NCI-H774 (cell line): ENCODE data around the gene PHF21A.
A peak's percentile ranks its signal among the peaks of the same experiment; 100 is the strongest.
"Not testable (repeated sequence)": the region's sequence is repeated elsewhere in the genome, so short reads cannot be mapped to it uniquely, and the experiment has no call there.

Experiments used
- DNase-seq: peaks from one replicate; lab custom pipeline; 2025; lab: John Stamatoyannopoulos, UW

PHF21A gene

GRCh38 chr11:45902452-45903380 is 218.5 kb downstream of the PHF21A start:
- no peak for DNase-seq

DNA sequence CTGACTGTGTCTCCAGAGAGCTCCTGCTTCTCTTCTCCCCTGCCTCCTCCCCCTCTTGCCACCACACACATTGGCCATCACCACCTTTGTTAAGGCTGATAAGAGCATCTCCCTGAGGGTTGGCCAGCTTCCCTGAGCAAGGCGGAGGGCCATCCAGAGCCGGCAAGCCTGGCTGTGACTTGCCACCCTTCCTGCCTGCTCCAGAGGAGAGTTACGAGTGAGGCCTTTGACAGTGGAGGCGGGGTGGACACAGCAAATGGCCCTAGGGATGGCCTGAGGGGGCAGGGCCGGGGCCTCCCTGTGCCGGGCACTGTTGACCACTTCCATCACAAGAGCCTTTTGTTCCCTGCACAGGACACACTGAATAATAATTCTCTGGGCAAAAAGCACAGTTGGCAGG is 219.6 kb downstream of the PHF21A start:
- no peak for DNase-seq

DNA sequence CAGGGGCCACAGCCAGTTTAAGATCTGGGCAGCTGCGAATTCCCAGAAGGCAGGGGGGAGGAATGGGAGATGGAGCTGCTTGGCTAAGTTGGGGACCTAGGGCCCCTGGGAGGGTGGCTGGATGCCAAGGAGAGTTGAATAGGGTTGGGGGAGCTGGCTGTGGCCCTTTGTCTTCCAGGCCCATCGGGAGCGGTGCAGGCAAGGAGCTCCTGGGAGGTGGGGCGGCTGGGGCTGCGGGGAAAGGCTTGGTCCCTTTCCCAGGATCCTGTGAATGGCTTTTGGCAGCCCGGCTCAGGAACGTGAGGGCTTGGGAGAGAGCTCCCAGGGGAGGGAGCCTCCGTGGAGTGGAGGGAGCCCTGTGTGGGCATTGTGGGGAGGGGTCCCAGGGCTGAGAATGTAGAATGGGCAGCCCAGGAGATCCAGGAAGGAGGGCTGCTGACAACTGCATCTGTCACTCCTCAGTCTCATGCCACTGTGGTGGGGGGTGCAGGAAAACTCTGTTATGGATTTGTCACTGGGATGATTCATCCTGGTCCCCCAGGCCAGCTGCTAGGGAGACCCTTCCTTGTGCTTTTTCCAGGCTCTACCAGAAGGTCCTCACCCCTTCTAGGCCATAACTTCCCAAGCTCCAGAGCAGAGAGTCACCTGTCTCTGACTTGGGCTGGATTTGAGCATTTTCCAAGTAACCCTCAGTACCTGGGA is 220.2 kb downstream of the PHF21A start:
- DNase-seq = no peak

GRCh38 chr11:45900175-45900800 is 221.0 kb downstream of the PHF21A start:
- DNase-seq = not testable (repeated sequence)

DNA sequence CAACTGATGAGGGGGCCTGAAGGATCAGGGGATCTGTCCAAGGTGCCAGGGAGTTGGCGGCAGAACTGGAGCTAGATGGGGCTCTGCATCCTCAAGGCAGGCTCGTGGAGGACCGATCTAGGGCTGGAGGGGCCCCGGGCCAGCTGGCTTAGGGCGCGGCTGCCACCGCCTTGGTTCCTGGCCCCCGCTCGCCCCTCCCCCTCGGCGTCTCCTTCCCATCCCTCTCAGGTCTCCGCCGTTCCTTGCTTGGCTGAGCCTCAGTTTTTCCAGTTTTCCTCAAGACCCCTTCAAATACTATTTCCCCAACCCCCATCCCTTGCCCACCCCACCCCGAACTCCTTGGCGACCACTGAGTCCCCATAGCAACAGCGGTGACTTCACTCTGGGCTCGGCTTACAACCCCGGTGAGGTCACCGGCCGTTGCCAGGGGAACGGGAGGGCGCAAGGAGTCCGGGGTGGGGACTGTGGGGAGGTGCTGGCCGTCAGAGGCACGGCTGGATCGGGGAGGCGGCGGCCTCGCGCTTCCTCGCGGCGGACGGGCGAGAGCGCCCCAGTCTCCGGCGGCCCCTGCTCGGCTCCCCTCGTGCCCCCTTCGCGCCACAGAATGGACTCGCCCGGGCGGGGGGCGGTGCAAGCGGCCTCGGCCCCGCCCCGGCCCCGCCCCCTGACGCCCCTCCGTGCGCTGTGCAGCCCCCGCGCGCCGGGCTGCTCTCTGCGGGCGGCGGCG is 221.6 kb downstream of the PHF21A start:
- peak; percentile 89 for DNase-seq

GRCh38 chr11:45899086-45899447 is 222.2 kb downstream of the PHF21A start:
- no peak for DNase-seq

DNA sequence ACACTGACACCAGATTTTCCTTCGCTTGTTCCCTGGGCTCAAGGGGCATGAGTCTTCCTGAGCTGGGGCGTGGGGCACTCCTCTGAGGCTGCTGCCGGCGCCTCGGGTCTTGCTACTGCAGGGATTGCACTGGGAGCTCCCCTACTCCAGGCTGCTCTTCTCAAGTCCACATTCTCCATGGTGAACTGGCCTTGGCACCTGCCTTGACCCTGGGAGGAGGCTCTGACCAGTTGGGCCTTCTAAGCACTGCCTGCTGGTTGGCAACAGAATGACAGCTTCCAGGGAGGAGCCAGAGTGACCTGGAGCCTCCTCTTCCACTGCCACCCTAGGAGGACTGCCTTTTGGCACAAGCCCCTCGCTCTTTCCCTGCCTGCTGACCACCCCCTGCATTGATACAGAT is 223.7 kb downstream of the PHF21A start:
- DNase-seq = no peak

GRCh38 chr11:45896422-45896984 is 224.8 kb downstream of the PHF21A start:
- DNase-seq = peak; percentile 75

GRCh38 chr11:45895553-45896259 is 225.5 kb downstream of the PHF21A start:
- no peak for DNase-seq

- DNase-seq = no peak
These were observed 226.6 kb downstream of the PHF21A start for GRCh38 chr11:45894555-45895247.

DNA sequence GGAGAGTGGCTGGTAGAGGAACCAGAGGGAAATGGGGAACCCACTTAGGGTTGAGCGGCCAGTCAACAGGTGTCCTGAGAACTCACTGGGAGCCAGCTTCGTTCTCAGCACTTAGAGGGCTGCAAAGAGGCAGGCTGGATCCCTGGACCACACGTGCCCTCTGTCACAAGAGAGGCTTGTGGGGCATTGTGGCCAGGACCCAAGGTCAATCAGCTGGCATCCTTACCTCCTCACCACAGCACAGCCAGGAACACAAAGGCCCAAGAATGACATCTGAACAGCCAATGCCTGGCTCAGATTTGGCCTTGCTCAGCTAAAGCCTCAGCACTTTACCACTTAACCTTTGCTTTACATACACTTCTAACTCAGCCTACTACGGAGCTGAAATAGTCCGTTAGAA is 228.4 kb downstream of the PHF21A start:
- no peak for DNase-seq

DNA sequence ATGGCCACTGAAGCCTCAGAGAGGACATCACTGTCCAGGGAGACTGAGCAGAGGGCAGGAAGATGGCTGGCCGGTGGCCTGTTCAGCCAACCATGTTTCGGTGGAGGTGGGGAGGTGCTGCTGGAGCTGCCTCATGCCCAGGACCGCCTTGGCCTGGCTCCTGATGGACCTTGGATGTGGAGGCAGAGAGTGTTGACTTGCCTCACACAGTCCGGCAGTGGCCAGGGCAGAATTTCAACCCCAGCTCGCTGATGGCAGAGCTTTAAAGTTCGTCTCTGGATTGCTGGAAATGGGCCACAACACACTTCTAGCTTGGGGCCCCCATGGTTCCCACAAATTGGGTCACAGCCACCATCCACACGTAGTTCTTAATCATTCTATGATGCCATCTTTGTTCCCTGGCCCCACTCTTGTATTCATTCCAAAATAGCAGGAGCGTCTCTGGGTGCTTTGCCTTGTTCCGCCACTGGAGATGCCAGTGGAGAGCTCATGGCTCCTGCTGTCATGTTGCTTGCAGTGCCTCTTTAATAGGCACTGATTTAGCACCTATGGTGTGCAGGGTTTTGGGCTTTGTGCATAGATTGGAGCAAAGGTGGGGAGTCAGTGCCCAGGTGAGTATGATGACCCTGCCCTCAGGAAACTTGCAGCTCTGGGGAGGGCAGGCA is 230.2 kb downstream of the PHF21A start:
- DNase-seq = no peak

GRCh38 chr11:45889966-45890365 is 231.3 kb downstream of the PHF21A start:
- DNase-seq = no peak

- DNase-seq = no peak
These were observed 231.7 kb downstream of the PHF21A start for GRCh38 chr11:45889555-45889954.

DNA sequence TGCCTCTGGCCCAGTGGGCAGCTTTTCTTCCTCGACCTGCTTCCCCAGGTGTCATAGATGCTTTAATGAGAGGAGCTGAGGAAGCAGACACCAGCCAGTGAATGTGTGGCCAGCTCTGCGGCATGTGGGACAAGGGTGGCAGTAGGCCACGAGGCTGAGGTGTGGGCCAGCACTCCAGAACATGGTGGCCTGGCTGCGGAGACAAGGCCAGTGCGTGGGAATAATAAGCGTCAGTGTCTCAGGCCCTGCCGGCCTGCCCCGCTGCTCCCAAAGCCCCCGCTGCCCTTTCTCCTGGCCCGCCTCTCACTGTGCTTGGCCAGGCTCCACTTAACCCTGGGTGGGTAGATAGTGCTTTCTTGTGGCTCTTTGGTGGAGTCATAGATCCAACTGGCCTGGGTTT is 233.7 kb downstream of the PHF21A start:
- no peak for DNase-seq

DNA sequence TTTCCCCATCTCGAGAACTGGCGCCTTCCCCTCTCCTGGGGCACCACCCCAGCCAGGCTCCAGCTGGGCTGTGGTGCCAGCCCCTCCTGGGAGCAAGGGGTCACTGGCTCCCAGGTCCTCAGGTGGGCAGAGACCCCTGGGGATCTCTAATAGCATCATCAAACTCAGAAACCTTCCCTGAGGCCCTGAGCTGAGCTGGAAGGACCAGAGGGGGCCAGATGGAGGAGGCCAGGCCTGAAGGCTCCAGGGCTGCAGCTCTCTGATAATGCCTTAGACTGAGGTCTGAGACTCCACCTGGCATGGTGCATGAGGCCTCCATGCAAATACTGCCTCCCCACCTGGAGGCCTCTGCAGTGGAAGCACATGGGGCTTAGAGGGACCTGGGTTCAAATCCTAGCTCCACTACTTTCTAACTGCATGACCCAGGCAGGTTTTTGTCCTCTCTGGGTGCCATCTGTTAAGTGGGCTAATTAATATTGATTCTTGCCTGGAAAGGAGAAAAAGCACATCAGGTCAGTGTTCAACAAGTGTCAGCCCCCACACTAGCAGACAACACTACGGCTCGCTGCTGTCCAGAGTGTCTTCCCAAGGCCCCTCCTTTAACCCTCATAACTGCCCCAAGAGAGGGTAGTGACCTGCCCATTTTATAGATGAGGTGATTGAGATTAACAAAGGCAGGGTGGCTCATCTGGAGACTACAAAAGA is 234.3 kb downstream of the PHF21A start:
- DNase-seq = no peak

- peak; percentile 5 for DNase-seq
These were observed 235.1 kb downstream of the PHF21A start for GRCh38 chr11:45885921-45886721.

DNA sequence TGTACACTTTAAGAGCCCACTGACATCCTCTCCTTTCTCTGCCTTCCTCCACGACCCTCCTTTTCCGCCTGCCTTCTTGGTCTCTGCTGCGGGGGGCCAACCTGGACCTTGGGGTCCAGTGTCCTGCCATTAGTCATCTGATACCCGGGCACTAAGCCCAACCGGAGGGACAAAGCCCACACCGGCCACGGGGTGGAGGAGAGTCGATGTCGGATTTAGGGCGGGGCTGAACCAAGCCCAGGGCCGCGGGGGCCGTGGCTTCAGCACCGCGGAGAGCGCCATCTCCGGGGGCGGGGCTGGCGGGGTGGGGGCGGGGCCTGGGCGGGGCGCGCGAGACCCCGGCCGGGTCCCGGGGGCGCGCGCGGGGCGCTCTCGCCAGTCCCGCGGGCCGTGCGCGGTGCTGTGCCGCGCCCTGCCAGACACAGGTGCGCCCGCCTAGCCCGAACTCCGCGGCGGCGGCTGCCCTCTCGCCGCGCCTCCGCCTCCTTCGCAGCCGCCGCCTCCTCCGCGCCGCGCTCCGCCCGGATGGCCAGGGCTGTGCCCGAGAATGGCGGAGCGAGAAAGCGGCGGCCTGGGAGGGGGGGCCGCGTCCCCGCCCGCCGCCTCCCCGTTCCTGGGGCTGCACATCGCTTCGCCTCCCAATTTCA is 235.9 kb downstream of the PHF21A start, which contains the start of gene MAPK8IP1:
Gene MAPK8IP1, plus strand, starts transcription at position 378 of the 647 bp plus-strand sequence. Its CDS starts 170 bp downstream, at position 548.
- DNase-seq = peak; percentile 85
